Calu3 (cell line): ENCODE measurements around the gene SLC47A2. TPM values are rescaled to one million over a fixed set of nuclear protein-coding genes. Genes with fewer than 3 reads are reported as not detected.

Source experiments
- BruUV-seq: library from RNA; stranded (reverse); fragments of 400-500 nt; replicated peaks from 2 replicates; lab custom pipeline; 2021; lab: Mats Ljungman, UMichigan
- CTCF ChIA-PET: fragments of 300-600 bp; sonication (Branson Sonifier 250); formaldehyde crosslinking; loops from one replicate; lab custom pipeline; 2022; ENCODE audit warnings: antibody characterized with exemption; lab: Charles Lee
- DNase-seq: peaks from one replicate; pipeline ENCODE4 v3.0.0; 2022
- H3K27ac Mint-ChIP-seq: one replicate; pipeline ENCODE4 v1.8.0; 2022; ENCODE audit warnings: mixed read lengths; ENCODE audit not compliant: unreplicated experiment
- H3K27me3 Mint-ChIP-seq: one replicate; pipeline ENCODE4 v1.8.0; 2022; ENCODE audit warnings: mixed read lengths; ENCODE audit not compliant: unreplicated experiment
- H3K36me3 Mint-ChIP-seq: one replicate; pipeline ENCODE4 v1.8.0; 2022; ENCODE audit warnings: mild to moderate bottlenecking, moderate library complexity, mixed read lengths; ENCODE audit not compliant: insufficient read depth, unreplicated experiment
- H3K4me1 Mint-ChIP-seq: one replicate; pipeline ENCODE4 v1.8.0; 2022; ENCODE audit warnings: mild to moderate bottlenecking, low read depth, mixed read lengths; ENCODE audit not compliant: unreplicated experiment
- H3K4me3 Mint-ChIP-seq: one replicate; pipeline ENCODE4 v1.8.0; 2022; ENCODE audit warnings: mild to moderate bottlenecking, low read depth, moderate library complexity, mixed read lengths; ENCODE audit not compliant: unreplicated experiment
- H3K9me3 Mint-ChIP-seq: one replicate; pipeline ENCODE4 v1.8.0; 2022; ENCODE audit warnings: low read depth, mixed read lengths; ENCODE audit not compliant: unreplicated experiment
- CTCF ChIP-seq: fragments of 200-600 bp; IDR thresholded peaks from one replicate; pipeline ENCODE4 v1.8.0; 2022; ENCODE audit warnings: antibody characterized with exemption; ENCODE audit not compliant: unreplicated experiment
- intact Hi-C: fragments of 100-400 bp; cut with micrococcal nuclease; formaldehyde crosslinking; loops from one replicate; pipeline ENCODE4 v1.10.0; 2022; ENCODE audit not compliant: unreplicated experiment
- total RNA-seq: library from RNA; stranded (reverse); gene quantifications from 2 replicates; pipeline ENCODE4 v1.2.3, GENCODE V29; 2022

Gene SLC47A2
- total RNA-seq, 1 experiment from 2014 or later, result not detected

- CTCF ChIA-PET, result no interaction called here
- Mint-ChIP-seq H3K27ac (no peak overlapping the region), H3K9me3 (no peaks in the 10 kb centered on the region), H3K36me3 (peaks cover 5% of the 10 kb centered on the region), H3K4me1 (peaks cover 9% of the 10 kb centered on the region), H3K27me3 (no peaks in the 10 kb centered on the region), H3K4me3 (no peak overlapping the region)
- intact Hi-C loops, result no loop called here
- no peak for DNase-seq
- TF ChIP-seq CTCF, result no peak
- no TSS peak for BruUV-seq
Measured at GRCh38 chr17:19664136-19664820, 52.1 kb downstream of the SLC47A2 start.

GRCh38 chr17:19663097-19663496 lies 53.3 kb downstream of the SLC47A2 start:
- H3K36me3 Mint-ChIP-seq, result peaks cover 5% of the 10 kb centered on the region
- no peak overlapping the region for H3K4me3 Mint-ChIP-seq
- no peaks in the 10 kb centered on the region for H3K9me3 Mint-ChIP-seq
- TF ChIP-seq CTCF, result no peak
- intact Hi-C loops, result no loop called here
- CTCF ChIA-PET, result no interaction called here
- BruUV-seq, result no TSS peak
- no peak for DNase-seq
- H3K27me3 Mint-ChIP-seq, result no peaks in the 10 kb centered on the region
- peaks cover 9% of the 10 kb centered on the region for H3K4me1 Mint-ChIP-seq
- no peak overlapping the region for H3K27ac Mint-ChIP-seq

GRCh38 chr17:19661121-19661520 lies 55.3 kb downstream of the SLC47A2 start:
- peaks cover 9% of the 10 kb centered on the region for H3K4me1 Mint-ChIP-seq
- no peaks in the 10 kb centered on the region for H3K9me3 Mint-ChIP-seq
- no peaks in the 10 kb centered on the region for H3K27me3 Mint-ChIP-seq
- H3K36me3 Mint-ChIP-seq, result peaks cover 5% of the 10 kb centered on the region
- no peak overlapping the region for H3K27ac Mint-ChIP-seq
- CTCF ChIA-PET, result no interaction called here
- DNase-seq, result no peak
- no peak overlapping the region for H3K4me3 Mint-ChIP-seq
- no TSS peak for BruUV-seq
- intact Hi-C loops, result no loop called here
- TF ChIP-seq CTCF, result no peak

- H3K4me3 Mint-ChIP-seq, result no peak overlapping the region
- no peak for TF ChIP-seq CTCF
- CTCF ChIA-PET, result no interaction called here
- no peaks in the 10 kb centered on the region for H3K9me3 Mint-ChIP-seq
- intact Hi-C loops, result no loop called here
- no peak for DNase-seq
- H3K27ac Mint-ChIP-seq, result no peak overlapping the region
- no peaks in the 10 kb centered on the region for H3K36me3 Mint-ChIP-seq
- no TSS peak for BruUV-seq
- H3K27me3 Mint-ChIP-seq, result no peaks in the 10 kb centered on the region
- H3K4me1 Mint-ChIP-seq, result peaks cover 9% of the 10 kb centered on the region
Measured at GRCh38 chr17:19660219-19660870, 56.0 kb downstream of the SLC47A2 start.
